ENCODE results near the gene CTTN. TPM values are rescaled to one million over a fixed set of nuclear protein-coding genes. Genes with fewer than 3 reads are reported as not detected.

CTTN gene
- total and polyA plus RNA-seq, 2 of the 13 experiments (the other 11 are each of a cell fraction or from before 2014, with no cell fraction given) = 84.4 to 114 TPM

GRCh38 chr11:70397983-70398833, at the start of gene CTTN (continued):
- TF ChIP-seq, protein P1, sequence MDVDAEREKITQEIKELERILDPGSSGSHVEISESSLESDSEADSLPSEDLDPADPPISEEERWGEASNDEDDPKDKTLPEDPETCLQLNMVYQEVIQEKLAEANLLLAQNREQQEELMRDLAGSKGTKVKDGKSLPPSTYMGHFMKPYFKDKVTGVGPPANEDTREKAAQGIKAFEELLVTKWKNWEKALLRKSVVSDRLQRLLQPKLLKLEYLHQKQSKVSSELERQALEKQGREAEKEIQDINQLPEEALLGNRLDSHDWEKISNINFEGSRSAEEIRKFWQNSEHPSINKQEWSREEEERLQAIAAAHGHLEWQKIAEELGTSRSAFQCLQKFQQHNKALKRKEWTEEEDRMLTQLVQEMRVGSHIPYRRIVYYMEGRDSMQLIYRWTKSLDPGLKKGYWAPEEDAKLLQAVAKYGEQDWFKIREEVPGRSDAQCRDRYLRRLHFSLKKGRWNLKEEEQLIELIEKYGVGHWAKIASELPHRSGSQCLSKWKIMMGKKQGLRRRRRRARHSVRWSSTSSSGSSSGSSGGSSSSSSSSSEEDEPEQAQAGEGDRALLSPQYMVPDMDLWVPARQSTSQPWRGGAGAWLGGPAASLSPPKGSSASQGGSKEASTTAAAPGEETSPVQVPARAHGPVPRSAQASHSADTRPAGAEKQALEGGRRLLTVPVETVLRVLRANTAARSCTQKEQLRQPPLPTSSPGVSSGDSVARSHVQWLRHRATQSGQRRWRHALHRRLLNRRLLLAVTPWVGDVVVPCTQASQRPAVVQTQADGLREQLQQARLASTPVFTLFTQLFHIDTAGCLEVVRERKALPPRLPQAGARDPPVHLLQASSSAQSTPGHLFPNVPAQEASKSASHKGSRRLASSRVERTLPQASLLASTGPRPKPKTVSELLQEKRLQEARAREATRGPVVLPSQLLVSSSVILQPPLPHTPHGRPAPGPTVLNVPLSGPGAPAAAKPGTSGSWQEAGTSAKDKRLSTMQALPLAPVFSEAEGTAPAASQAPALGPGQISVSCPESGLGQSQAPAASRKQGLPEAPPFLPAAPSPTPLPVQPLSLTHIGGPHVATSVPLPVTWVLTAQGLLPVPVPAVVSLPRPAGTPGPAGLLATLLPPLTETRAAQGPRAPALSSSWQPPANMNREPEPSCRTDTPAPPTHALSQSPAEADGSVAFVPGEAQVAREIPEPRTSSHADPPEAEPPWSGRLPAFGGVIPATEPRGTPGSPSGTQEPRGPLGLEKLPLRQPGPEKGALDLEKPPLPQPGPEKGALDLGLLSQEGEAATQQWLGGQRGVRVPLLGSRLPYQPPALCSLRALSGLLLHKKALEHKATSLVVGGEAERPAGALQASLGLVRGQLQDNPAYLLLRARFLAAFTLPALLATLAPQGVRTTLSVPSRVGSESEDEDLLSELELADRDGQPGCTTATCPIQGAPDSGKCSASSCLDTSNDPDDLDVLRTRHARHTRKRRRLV (CRISPR knock-in tag; IDR thresholded peaks at IDR 0.05) = no peak
- TF ChIP-seq DBP (CRISPR knock-in tag; IDR thresholded peaks at IDR 0.05; ENCODE audit: not compliant biosample characterization) (no peak), SNAPC2 (CRISPR knock-in tag; IDR thresholded peaks at IDR 0.05) (no peak), ARID5B (CRISPR knock-in tag; IDR thresholded peaks at IDR 0.05) (no peak; the same call in 1 of the 2 replicates), NFE2L2 (IDR thresholded peaks at IDR 0.05; ENCODE audit: low read length) (no peak), ZNF468 (CRISPR knock-in tag; IDR thresholded peaks at IDR 0.05) (no peak), ZNF251 (CRISPR knock-in tag; IDR thresholded peaks at IDR 0.05) (no peak), ZNF850 (CRISPR knock-in tag; conservative IDR thresholded peaks at IDR 0.05) (peak; percentile 92; the same call in 1 of the 2 replicates), ZKSCAN1 (IDR thresholded peaks at IDR 0.05; ENCODE audit: low read length) (no peak), KAT2B (IDR thresholded peaks at IDR 0.05; ENCODE audit: borderline replicate concordance, low read depth, low read length) (no peak), RFX1 (IDR thresholded peaks at IDR 0.05) (no peak), TRIM22 (IDR thresholded peaks at IDR 0.05) (no peak), REXO4 (CRISPR knock-in tag; IDR thresholded peaks at IDR 0.05; ENCODE audit: borderline replicate concordance) (no peak)

Measured in HepG2 (cell line).